ENCODE results near the gene CALN1.
"Not testable (repeated sequence)": the region's sequence is repeated elsewhere in the genome, so short reads cannot be mapped to it uniquely, and the experiment has no call there.

Gene CALN1

DNA sequence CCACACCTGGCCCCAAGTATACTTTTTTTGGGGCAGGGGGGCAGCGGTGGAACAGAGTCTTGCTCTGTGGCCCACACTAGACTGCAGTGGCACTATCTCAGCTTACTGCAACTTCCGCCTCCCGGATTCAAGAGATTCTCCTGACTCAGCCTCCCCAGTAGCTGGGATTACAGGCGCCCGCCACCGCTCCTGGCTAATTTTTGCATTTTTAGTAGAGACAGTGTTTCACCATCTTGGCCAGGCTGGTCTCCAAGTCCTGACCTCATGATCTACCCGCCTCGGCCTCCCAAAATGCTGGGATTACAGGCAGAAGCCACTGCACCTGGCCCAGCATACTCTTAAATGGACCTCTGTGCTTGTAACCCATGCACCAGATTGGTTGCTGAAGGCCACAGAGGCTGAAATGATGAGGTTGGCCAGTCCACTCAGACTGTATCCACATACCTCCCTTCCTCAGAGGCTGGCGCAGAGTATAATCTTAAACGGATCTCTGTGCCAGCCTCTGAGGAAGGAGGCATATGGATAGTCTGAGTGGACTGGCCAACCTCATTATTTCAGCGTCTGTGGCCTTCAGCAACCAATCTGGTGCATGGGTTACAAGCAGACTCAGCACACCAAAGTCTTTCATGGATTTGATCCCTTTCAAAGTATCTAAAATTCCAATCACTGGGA is 3.0 kb downstream of the CALN1 start:
- DNase-seq (ENCODE audit: low read depth), result no peak

DNA sequence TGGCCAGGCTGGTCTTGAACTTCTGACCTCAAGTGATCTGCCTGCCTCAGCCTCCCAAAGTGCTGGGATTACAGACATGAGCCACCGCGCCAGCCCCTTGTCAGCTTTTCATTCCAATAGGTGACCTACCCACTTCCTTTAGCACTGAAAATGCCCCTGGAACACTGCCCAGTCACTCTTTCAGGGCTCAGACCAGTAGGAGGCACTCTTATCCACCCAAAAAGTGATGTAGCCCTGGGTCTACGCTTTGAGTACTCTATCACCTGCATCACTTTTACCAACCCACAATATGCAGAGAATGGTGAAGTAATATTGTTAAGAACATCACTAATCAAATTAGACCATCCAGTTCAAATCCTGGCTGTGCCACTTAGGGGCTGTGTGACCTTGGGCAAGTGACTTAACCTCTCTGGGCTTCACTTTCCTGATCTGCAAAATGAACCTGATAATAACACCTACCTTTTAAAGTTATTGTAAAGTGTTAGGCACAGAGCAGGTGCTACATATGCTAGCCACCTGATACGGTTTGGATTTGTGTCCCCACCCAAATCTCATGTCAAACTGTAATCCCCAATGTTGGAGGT is 5.2 kb downstream of the CALN1 start:
- no peak for DNase-seq (ENCODE audit: low read depth)

DNA sequence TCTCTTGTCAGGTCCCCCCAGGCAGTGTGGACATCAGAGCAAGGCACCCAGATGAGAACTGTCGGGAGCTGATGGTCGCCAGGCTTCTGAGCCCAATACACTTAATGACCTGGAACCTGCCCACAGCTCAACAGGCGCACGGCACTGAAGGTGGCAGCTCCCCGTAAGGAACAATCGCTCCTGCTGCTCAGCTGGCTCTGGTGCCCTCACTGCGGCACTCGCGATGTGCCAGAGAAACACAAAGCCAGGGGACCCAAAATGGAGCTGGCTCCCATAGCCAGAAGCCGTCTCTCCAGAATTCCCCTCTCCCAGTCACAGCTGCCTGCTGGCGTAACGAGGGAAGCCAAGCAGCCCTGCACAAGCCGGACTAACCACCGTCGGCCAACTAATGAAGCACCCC is 6.3 kb downstream of the CALN1 start:
- no peak for DNase-seq (ENCODE audit: low read depth)

DNA sequence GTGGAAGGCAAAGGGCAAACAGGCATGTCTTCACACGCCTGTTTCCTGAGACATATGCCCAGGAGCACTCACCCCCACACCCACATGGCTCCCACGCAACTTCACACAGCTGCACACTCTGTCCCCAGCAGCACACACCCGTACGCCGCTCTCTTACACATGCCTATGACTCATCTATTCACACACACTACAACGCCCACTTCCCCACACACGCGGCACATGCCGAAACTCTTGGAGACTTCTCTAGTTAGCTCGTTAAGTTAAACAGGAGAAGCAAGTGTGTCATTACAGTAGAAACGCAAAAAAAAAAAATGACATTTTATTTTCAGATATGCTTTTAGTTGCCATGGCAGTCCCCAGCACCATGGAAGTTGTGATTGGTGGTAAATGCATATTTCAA is 6.7 kb downstream of the CALN1 start:
- no peak for DNase-seq (ENCODE audit: low read depth)

DNA sequence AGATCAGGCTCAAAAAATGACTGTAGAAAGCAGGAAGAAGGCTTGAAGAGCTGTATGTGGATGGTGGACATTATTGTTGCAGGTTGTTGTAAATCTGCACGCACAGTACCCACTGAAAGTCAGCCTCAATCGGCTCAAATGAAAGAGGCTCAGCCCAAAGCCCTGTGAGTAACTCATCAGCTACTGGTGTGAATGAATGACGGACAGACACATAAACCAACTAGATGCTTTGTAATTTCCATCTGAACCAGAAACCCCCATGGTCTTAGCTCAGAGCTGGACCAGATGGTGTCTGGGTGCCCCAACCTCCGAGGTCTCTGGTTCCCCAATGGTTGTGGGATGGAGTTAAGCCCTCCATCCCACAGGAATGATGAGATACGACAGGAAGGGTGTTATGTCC is 7.4 kb downstream of the CALN1 start:
- no peak for DNase-seq (ENCODE audit: low read depth)

DNA sequence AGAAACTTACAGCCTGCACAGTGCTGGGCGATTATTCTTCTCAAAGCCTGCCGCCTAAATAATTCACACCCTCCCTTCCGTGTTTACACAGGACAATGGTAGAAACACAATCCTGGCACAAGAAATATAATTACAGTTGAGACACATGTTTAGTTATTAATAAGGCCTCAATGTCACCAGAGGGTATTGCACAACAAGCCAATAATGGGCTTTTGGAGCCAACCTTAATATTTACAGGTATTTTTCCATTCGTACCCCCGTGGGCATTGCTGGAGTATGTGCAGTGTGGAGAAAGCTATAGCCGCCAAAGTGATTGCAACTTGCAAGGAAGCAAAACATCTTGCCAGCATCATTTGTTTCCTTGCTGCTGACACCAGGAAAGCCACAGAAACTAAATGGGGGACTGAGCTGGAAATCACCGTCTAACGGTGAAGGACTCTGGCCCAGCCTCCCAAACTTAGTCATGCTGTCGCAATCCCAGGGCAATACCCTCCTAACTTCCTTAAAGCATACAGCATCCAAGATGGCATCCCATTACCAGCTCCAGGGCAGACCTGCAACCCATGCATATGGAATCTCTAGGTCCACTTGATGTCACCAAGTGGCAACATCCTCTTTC is 8.6 kb downstream of the CALN1 start:
- no peak for DNase-seq (ENCODE audit: low read depth)

DNA sequence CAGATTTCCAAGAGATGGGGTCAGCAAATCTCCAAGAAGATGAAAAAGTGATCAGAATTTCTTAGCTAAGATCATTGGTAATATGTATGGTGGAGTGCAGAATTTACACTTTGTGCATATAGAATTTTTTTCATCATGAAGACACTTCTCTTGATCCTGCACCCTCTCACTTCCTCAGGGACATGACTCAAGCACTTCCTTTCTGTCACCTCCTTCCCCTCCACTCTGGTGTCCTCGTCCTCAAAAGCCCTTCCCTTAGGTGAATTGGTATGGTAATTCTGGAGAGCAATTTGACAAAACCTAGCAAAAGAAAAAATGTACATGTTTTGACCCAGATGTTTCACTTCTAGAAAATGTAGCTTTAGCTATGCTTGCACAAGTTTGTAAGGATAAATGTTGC is 18.1 kb downstream of the CALN1 start:
- no peak for DNase-seq (ENCODE audit: low read depth)

DNA sequence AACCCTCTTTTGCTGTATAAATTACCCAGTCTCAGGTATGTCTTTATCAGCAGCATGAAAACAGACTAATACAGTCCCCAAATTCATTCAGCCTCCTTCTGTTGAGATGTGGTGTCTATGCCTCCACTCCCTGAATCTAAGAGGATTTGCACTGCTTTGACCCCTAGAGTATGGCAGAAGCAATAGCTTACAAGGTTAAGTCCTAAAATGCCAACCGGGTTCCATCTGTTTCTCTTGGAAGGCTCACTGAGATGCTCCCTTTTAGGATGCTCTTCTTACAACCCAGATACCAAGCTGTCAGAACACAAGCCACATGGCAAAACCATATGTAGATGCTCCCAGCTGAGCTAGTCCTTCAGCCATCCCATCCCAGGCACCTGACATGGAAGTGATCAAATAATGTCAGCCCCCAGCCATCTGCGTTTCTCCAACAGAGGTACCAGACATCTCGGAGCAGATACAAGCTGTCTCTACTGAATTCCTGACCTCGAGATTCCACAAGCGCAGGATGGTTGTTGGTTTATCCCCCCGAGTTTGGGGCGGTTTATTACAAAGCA is 20.2 kb downstream of the CALN1 start:
- DNase-seq (ENCODE audit: low read depth), result no peak

DNA sequence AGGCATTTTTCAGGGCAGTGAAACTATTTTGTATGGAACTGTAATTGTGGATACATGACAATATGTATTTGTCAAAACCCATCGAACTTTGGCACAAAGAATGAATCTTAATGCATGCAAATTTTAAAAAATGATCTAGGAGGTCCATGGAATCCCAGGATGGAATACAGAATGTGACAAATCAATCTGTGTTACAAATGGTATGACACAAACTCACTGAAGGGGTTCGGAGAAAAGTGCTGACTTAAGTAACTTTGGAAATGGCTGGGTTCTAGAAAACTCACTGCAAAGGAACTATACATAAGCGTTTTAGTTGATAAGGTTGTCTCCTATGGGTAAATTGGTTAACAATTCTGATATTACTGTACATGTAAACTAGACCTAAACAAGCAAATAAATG is 26.0 kb downstream of the CALN1 start:
- DNase-seq (ENCODE audit: low read depth), result no peak

DNA sequence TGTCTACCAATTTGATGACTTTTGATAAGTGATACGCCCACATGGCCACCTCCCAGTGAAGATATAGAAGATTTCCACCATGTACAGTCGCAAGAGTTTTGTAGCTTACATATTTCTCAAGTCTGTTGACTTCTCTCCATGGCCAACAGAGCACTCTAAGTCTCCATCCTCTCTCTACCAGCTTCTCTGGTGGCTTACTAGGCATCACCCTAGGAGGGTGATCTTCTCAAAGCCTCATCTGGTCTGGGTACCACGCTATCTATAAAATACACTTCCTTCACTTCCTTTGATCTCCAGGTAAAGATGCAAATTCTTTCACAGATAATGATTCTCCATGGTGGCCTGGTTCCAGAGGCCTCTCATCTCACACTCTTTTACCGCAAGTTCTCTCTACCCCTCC is 49.9 kb downstream of the CALN1 start:
- DNase-seq (ENCODE audit: low read depth), result no peak

DNA sequence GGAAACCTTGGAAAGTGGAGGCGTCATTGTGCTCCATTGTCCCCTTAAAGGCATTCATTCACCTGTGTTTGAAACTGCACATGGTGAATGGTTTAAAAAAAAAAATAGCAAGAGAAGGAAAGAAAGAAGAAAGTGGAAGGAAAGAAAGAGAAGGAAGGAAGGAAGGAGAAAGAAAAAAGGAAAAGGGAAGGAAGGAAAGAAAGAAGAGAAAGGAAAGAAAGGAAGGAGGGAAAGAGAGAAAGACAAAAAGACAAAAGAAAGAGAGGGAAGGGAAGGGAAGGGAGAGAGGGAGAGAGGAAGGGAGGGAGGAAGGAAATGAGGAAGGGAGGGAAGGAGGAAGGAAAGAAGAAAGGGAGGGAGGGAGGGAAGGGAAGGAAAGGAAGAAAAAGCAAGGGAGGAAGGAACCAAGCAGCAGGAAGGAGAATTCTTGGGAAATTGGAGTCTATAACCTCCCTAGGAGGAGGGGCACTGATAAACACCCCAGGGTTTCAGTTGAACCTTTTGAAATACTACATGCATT is 66.9 kb downstream of the CALN1 start:
- no peak for DNase-seq (ENCODE audit: low read depth)

DNA sequence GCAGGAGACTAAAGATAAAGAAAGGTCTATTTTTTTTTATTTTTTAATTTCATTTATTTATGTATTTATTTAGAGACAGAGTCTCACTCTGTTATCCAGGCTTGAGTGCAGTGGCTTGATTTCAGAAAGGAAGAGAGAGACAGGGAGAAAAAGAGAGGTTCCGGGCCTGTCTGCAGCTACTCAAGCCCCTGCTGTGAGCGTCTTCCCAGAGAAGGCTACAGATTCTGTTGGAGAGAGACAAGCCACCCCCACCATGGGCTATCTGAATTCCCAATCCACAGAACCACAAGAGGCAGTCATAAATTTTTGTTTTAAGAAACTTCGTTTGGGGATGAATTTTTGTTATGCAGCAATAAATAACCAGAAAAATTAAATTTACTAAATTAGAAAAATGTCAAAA is 68.1 kb downstream of the CALN1 start:
- DNase-seq (ENCODE audit: low read depth), result no peak

DNA sequence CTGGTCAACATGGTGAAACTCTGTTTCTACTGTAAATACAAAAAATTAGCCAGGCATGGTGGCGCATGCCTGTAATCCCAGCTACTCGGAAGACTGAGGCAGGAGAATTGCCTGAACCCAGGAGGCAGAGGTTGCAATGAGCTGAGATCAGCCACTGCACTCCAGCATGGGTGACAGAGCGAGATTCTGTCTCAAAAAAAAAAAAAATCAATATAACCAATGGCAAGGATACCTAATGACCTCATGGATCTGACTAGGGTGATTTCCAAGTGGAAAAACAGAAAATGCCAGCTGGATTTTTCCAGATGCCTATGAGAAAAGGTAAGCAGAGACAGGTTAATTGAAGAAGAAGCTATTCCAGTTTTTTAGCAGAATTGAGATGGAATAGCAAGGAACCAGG is 68.8 kb downstream of the CALN1 start:
- not testable (repeated sequence) for DNase-seq (ENCODE audit: low read depth)

DNA sequence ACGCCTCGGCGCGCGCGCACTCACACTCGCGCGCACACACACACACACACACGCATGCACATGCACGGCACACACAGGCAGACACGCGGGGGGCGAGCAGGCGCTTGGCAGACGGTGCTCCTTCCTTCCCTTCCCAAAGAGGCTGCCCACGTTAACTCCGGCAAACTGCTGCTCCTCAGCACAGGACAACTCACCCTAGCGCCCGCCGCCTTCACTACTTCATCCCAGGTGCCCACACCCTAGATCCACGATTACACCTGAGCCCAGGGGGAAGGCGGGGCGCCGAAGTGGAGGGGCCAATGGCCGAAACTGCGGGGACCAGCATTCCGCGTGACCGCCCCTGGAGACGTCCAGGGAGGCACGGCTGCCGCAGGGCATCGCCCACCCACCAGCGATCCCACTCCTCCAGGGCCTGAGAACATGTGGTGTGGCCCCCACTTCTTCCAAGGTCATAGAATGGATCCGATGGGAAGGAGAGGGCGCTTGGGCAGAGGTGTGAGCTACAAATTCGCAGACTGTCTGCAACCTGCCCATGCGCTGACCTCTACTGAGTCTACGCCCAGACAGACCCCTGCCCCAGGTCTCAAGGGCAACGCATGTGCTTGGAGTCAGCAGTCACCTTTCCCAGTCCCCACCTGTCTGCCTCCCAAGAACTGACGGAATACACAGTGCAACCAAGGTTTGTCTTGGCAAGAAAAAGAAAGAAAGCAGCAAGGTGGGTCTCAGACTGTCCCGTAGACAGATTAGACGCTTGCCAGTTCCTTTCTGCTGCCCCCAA is 74.6 kb downstream of the CALN1 start:
- no peak for DNase-seq (ENCODE audit: low read depth)

DNA sequence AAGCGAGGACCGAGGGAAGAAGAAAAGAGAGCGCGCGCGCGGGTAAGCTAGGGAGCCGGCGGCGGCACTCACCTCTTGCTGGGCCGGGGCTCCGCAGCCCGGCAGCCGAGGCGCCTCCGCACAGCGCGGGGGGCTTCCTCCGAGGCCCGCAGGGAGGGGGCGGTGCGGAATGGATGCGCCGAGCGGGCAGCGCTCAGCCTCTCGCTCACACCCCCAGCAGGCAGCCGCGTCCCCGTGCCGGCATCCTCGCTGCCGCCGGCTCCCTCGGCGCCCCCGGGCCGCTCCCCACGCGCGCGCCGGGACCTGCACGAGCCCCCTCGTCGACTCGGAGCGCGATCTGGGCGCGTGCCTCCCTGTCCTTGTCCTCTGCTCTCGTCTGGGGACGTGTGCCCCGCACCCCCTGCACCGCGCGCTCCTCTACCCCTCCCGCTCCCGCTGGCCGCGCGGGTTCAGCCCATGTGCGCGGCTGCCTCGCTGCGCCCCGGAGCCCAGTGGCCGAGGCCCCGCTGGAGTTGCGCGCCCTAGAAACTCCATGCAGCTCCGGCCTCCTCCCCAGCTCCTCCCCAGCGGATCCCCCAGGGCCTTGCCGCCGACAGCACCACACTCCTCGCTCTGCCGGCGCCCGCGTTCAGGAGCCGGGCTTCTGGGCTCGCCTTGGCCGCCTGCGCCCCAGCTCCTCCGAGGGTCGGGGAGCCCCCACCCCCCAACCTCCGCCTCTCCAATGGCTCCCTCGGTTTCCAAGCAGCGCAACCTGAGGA is 75.3 kb downstream of the CALN1 start:
- DNase-seq (ENCODE audit: low read depth), result no peak

DNA sequence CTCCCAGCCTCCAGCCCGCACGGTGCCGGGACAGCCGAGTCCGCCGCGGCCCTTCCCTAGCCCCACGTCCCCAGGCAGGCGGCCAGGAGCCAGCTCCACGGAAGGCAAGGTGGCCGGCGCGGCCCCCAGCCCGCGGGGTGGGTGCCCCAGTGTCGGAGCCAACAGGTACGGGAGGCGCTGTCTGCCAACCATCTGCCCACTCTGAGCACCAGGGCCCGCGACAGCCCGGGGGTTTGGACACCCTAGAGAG is 75.8 kb downstream of the CALN1 start:
- no peak for DNase-seq (ENCODE audit: low read depth)

DNA sequence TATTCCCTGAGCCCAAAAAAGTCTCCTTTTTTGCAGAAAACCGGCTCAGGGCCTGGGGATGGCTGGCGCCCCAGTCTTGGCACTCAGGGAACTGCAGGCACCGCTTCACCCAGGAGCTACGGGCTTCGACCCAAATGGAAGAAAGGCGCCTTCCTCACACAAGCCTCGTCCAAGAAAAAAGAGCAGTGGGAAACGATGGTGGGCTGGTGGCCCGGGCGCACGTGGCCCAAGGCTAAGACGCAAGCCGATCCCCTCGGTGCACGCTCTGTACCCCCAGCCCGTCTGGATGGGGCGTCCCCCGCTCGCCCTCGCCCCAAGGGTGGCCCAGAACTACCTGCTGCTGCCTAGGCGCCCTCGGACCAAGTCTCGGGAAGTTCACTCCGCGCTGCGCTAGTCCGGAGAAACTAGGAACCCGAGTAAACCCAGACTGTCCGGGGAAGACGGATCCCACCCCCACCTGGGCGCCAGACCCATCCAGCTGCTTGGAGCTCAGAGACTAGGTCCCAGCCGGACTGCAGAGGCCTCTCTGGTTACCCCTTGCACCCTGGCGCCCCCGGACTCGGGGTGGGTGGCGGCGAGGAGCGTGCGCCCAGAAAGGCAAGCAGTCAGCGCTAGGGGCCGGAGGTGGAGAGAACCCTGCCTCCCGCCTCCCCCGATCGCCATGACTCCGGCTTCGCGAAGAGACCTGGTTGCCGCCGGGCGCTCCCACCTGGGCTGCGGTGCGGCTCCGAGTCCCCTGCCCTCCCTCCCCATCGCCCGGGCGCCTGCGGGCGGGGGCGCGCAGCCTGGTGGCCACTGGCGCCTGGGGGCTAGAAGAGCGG is 76.4 kb downstream of the CALN1 start:
- DNase-seq (ENCODE audit: low read depth), result no peak

DNA sequence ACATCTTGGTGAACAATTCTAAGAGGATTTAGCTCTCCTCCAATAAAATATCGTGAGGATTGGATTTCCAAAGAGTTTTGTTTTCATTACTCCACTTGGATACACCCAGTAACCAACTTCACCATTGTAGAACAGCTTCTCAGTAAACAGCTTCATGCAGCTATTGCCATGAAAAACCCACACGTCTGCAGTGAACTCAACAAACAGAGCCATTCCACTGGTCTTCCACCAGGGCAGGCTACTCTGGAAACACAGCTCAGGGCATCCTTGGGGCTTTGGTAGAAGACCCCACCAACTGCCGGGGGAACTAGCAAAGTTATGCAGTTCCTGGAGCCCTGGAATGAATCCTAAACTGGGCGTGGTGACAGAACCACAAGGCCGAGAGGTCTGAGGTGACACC is 77.4 kb downstream of the CALN1 start:
- no peak for DNase-seq (ENCODE audit: low read depth)

DNA sequence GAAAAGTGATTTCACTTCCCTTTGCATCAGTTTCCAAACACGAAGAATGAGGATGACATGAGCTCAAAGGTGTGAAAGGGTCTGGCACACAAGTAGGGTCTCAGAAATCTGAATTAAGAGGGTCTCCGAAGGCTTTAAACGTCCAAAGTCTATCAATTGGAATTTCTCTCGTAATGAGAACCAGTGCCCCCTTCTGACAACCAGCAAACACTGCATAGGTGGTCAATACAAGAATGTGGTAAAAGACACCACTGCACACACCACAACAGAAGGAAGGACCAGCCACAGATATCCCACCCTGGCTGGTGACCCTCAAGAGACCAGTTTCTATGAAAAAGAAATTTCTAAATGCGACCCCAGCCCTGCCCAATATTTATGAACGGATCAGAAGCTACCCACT is 78.1 kb downstream of the CALN1 start:
- DNase-seq (ENCODE audit: low read depth), result no peak

DNA sequence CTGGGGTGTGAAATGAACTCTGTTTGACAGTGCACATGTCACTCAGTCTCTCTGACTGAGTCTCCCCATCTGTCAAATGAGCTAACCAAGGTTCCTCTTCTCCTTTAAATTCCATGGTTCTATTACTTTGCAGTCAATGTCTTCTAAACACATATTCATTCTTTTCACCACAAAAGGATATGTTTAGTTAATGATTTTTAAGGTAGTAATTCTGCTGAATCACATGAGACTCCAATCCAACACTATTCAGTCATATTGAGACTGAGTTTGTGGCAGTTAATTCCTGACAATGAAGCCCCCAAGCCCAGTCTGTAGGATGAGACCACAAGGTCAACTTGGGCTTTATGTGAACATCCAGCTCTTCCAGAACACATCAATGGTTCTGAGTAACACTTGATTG is 85.3 kb downstream of the CALN1 start:
- DNase-seq (ENCODE audit: low read depth), result no peak

DNA sequence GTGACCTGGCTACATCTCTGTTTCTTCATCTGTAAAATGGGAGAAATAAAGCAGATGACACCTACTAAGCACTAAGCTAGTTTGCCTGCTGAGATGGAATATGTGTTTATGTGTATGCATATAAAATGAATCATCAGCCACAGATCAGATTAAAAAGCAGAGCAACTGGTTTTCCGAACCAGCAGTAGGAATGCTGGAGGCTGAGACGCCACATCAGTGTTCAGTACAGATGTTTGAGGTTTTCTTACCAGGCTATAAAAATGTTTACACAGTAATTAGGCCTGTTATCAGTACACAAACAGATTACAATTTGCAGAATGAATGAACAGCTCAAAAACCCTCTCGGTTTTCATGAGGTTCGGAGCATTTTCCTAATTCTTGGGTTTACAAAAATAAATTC is 85.8 kb downstream of the CALN1 start:
- DNase-seq (ENCODE audit: low read depth), result no peak
